ENCODE data around the gene CPN1. TPM values are rescaled to one million over a fixed set of nuclear protein-coding genes. Genes with fewer than 3 reads are reported as not detected.

CPN1 gene
- total and polyA plus RNA-seq, 2 of the 8 experiments (the other 6 are each of a cell fraction or from before 2014, with no cell fraction given): 0.15 to 0.20 TPM

GRCh38 chr10:100046021-100046486 is 35.6 kb downstream of the CPN1 start:
- no peak overlapping the region for H4K8ac ChIP-seq (ENCODE audit: extremely low read depth, insufficient read depth, low read length)
- WGBS, 2 experiments (ENCODE audit: extremely low coverage in 1 of 2, insufficient coverage in 1 of 2, insufficient read length in 1 of 2, insufficient replicate concordance in 2 of 2, low coverage in 1 of 2, low lambda C conversion rate in 2 of 2, missing lambda C conversion rate in 1 of 2): 44% methylated on average over 7 of the region's 7 CpGs; no CpG with 5 or more reads in 1 of the 2 experiments
- no peak overlapping the region for H3K4me2 ChIP-seq (ENCODE audit: insufficient read depth in 1 of 2, low read depth in 2 of 2, low read length in 2 of 2)
- H3K56ac ChIP-seq (replicated peaks; ENCODE audit: insufficient read length, low read depth, low read length): no peak overlapping the region
- H2AFZ ChIP-seq (ENCODE audit: low read length): peak overlapping the region; percentile 88; the same call in 1 of the 2 replicates
- ChIA-PET CTCF (ENCODE audit: partially characterized antibody) (interaction anchor here (0.8 to 6.3 kb wide), 52 partner anchors 8 to 217 kb away, joined by 3 to 43 read pairs (median 6); partner anchors contain the start of genes CPN1 and DNMBP), POLR2A (ENCODE audit: partially characterized antibody) (interaction anchor here (0.7 to 2.0 kb wide), 4 partner anchors 123 to 142 kb away, joined by 3 to 19 read pairs (median 4); no protein-coding TSS in a partner anchor)
- H3K14ac ChIP-seq (ENCODE audit: insufficient read length): no peak overlapping the region
- H3K4me1 ChIP-seq (replicated peaks in 1 of 4; ENCODE audit: control insufficient read depth in 3 of 4, insufficient read depth in 4 of 4, low read length in 3 of 4): peaks cover 0 to 3% (median under 1%) of the 10 kb centered on the region in 4 experiments; a peak in 1 of 7 replicates
- H4K91ac ChIP-seq (replicated peaks; ENCODE audit: insufficient read length, low read length): no peak overlapping the region
- no peak overlapping the region for H3K4ac ChIP-seq (replicated peaks; ENCODE audit: insufficient read length, low read depth, low read length)
- H2BK120ac ChIP-seq (replicated peaks; ENCODE audit: low read depth, low read length): no peak overlapping the region
- peak overlapping the region; percentile 25; the same call in 1 of the 2 replicates for H2BK20ac ChIP-seq (ENCODE audit: low read length)
- no peak overlapping the region for H4K5ac ChIP-seq (ENCODE audit: insufficient read length, low read depth, low read length)
- H3K36me3 ChIP-seq (ENCODE audit: control insufficient read depth in 2 of 4, insufficient read depth in 4 of 4, low read length in 3 of 4): no peaks in the 10 kb centered on the region
- H3K18ac ChIP-seq (ENCODE audit: extremely low read depth, low read length): no peak overlapping the region
- no peak overlapping the region for H3K4me3 ChIP-seq (ENCODE audit: extremely low read depth in 1 of 4, insufficient read depth in 2 of 4, low read depth in 3 of 4, low read length in 4 of 4)
- H3K9me3 ChIP-seq (ENCODE audit: insufficient read depth in 2 of 2, low read depth in 1 of 2, low read length in 1 of 2): no peaks in the 10 kb centered on the region
- no peaks in the 10 kb centered on the region for H3K23me2 ChIP-seq (ENCODE audit: low read depth, low read length)
- H2BK12ac ChIP-seq (ENCODE audit: low read depth, low read length): no peak overlapping the region; the same call in 1 of the 2 replicates
- peak; percentile 70 for FAIRE-seq
- H3K27me3 ChIP-seq (replicated peaks in 1 of 4; ENCODE audit: control insufficient read depth in 3 of 4, extremely low read depth in 1 of 4, insufficient read depth in 3 of 4, low read length in 3 of 4): no peaks in the 10 kb centered on the region
- H3K79me2 ChIP-seq (ENCODE audit: control insufficient read depth in 1 of 2, insufficient read depth in 2 of 2, low read length in 2 of 2): no peaks in the 10 kb centered on the region
- H3K79me1 ChIP-seq (ENCODE audit: low read depth, low read length): no peaks in the 10 kb centered on the region
- H3K9ac ChIP-seq (replicated peaks in 1 of 4; ENCODE audit: extremely low read depth in 1 of 4, low read depth in 3 of 4, low read length in 3 of 4): no peak overlapping the region
- H2BK15ac ChIP-seq (ENCODE audit: low read length): no peak overlapping the region
- no peaks in the 10 kb centered on the region for H4K20me1 ChIP-seq (replicated peaks in 1 of 2; ENCODE audit: control insufficient read depth in 1 of 2, insufficient read depth in 2 of 2, low read length in 2 of 2)
- H3K27ac ChIP-seq (ENCODE audit: low read depth, low read length): no peak overlapping the region
- no peak overlapping the region for H2AK5ac ChIP-seq (ENCODE audit: low read depth, low read length)
- H3K23ac ChIP-seq (ENCODE audit: insufficient read length): no peak overlapping the region
- DNase-seq (ENCODE audit: low read depth in 1 of 2, low spot score in 2 of 2): peak; percentile 79 to 96
- no peak overlapping the region for H2BK5ac ChIP-seq (ENCODE audit: low read depth, low read length)
- TF ChIP-seq RAD21 (IDR thresholded peaks at IDR 0.05 in 1 of 2, conservative IDR thresholded peaks at IDR 0.05 in 1 of 2; ENCODE audit: low read depth in 2 of 2, low read length in 2 of 2): peak; percentile 84 to 90
- TF ChIP-seq JUN (IDR thresholded peaks at IDR 0.05; ENCODE audit: low read depth, low read length): no peak
- TF ChIP-seq YY1 (IDR thresholded peaks at IDR 0.05; ENCODE audit: low read depth, low read length): 0 out of 2 replicates have a peak, but pooled peaks have one; percentile 35
- peak; percentile 63 for TF ChIP-seq TEAD4 (IDR thresholded peaks at IDR 0.05; ENCODE audit: low read depth, low read length)
- 0 out of 2 replicates have a peak, but pooled peaks have one; percentile 35 for TF ChIP-seq TAF1 (IDR thresholded peaks at IDR 0.05; ENCODE audit: low read depth, low read length)
- no peak for TF ChIP-seq TBP (IDR thresholded peaks at IDR 0.05; ENCODE audit: low read depth, low read length)
- TF ChIP-seq CTCF (IDR thresholded peaks at IDR 0.05; ENCODE audit: control extremely low read depth in 1 of 3, insufficient read depth in 1 of 3, low read depth in 1 of 3, low read length in 3 of 3): peak; percentile 88 to 94 (median 89)
- TF ChIP-seq KDM5A (IDR thresholded peaks at IDR 0.05; ENCODE audit: low read length): no peak
- no peak for TF ChIP-seq ZNF274 (IDR thresholded peaks at IDR 0.05; ENCODE audit: borderline replicate concordance, extremely low read depth, low read length)
- no peak for TF ChIP-seq POLR2AphosphoS5 (IDR thresholded peaks at IDR 0.05; ENCODE audit: low read depth, low read length)
